Activated B cell treated with CpG ODN at 0.5 μM for 24 hours (primary cell): ENCODE data around the gene MBNL1. TPM values are rescaled to one million over a fixed set of nuclear protein-coding genes. Genes with fewer than 3 reads are reported as not detected.
A peak's percentile ranks its signal among the peaks of the same experiment; 100 is the strongest.

Source experiments
- ATAC-seq: fragments of 200-7000 bp; cut with Tn5 transposase; one replicate; pipeline ENCODE4 v1.10.0; 2021; ENCODE audit warnings: low read depth, mild to moderate bottlenecking, moderate library complexity
- CTCF ChIA-PET: fragments of 350-600 bp; sonication (Branson Sonifier 250); formaldehyde crosslinking; loops from one replicate; lab custom pipeline; 2021; ENCODE audit warnings: antibody characterized with exemption; lab: Charles Lee
- POLR2A ChIA-PET: fragments of 350-600 bp; sonication (Branson Sonifier 250); formaldehyde crosslinking; loops from one replicate; lab custom pipeline; 2021; ENCODE audit warnings: antibody characterized with exemption; lab: Charles Lee
- DNase-seq: peaks from one replicate; pipeline ENCODE4 v3.0.0; 2022
- H3K27ac Mint-ChIP-seq: one replicate; pipeline ENCODE4 v1.8.0; 2020; ENCODE audit warnings: mixed read lengths
- H3K27me3 Mint-ChIP-seq: one replicate; pipeline ENCODE4 v1.8.0; 2021; ENCODE audit warnings: mixed read lengths
- H3K36me3 Mint-ChIP-seq: one replicate; pipeline ENCODE4 v1.8.0; 2021; ENCODE audit warnings: low read depth, mixed read lengths
- H3K4me1 Mint-ChIP-seq: one replicate; pipeline ENCODE4 v1.8.0; 2021; ENCODE audit warnings: mixed read lengths
- H3K4me3 Mint-ChIP-seq: one replicate; pipeline ENCODE4 v1.8.0; 2020; ENCODE audit warnings: mild to moderate bottlenecking, mixed read lengths
- H3K9me3 Mint-ChIP-seq: one replicate; pipeline ENCODE4 v1.8.0; 2020; ENCODE audit warnings: mixed read lengths
- CTCF ChIP-seq: fragments of 200-600 bp; IDR thresholded peaks from one replicate; pipeline ENCODE4 v1.8.0; 2022; ENCODE audit warnings: antibody characterized with exemption, mild to moderate bottlenecking
- intact Hi-C: fragments of 100-400 bp; cut with micrococcal nuclease; formaldehyde crosslinking; loops from one replicate; pipeline ENCODE4 v1.15.1; 2024
- total RNA-seq: library from RNA; stranded (reverse); gene quantifications from 2 replicates; pipeline ENCODE4 v1.2.3, GENCODE V29; 2022

Gene MBNL1
- total RNA-seq, 1 donor from 2014 or later = 561 TPM

GRCh38 chr3:152384412-152384811 lies 115.7 kb downstream of the MBNL1 start:
- peak overlapping the region; percentile 24 for H3K27ac Mint-ChIP-seq
- no peaks in the 10 kb centered on the region for H3K27me3 Mint-ChIP-seq
- ChIA-PET CTCF (no interaction called here), POLR2A (no interaction called here)
- H3K9me3 Mint-ChIP-seq = no peaks in the 10 kb centered on the region
- H3K4me3 Mint-ChIP-seq = no peak overlapping the region
- ATAC-seq = no peak
- peaks cover 81% of the 10 kb centered on the region for H3K4me1 Mint-ChIP-seq
- intact Hi-C loops = loop anchor here (1.0 to 2.0 kb wide), 2 partner anchors 8 to 14 kb away; no protein-coding TSS in a partner anchor
- no peak for TF ChIP-seq CTCF
- no peak for DNase-seq
- peaks cover 32% of the 10 kb centered on the region for H3K36me3 Mint-ChIP-seq

GRCh38 chr3:152385761-152386160 lies 117.0 kb downstream of the MBNL1 start:
- Mint-ChIP-seq H3K27me3 (no peaks in the 10 kb centered on the region), H3K36me3 (peaks cover 32% of the 10 kb centered on the region), H3K4me3 (no peak overlapping the region), H3K4me1 (peaks cover 72% of the 10 kb centered on the region), H3K27ac (peak overlapping the region; percentile 24), H3K9me3 (no peaks in the 10 kb centered on the region)
- TF ChIP-seq CTCF = no peak
- intact Hi-C loops = loop anchor here (2.0 kb wide), 1 partner anchor 13 kb away; no protein-coding TSS in a partner anchor
- no peak for DNase-seq
- POLR2A ChIA-PET = no interaction called here
- ATAC-seq = no peak
- CTCF ChIA-PET = no interaction called here

GRCh38 chr3:152386208-152386607 lies 117.5 kb downstream of the MBNL1 start:
- POLR2A ChIA-PET = no interaction called here
- ATAC-seq (no peak), DNase-seq (no peak)
- intact Hi-C loops = no loop called here
- no peak for TF ChIP-seq CTCF
- peaks cover 73% of the 10 kb centered on the region for H3K4me1 Mint-ChIP-seq
- H3K27me3 Mint-ChIP-seq = no peaks in the 10 kb centered on the region
- CTCF ChIA-PET = no interaction called here
- H3K36me3 Mint-ChIP-seq = peaks cover 36% of the 10 kb centered on the region
- no peaks in the 10 kb centered on the region for H3K9me3 Mint-ChIP-seq
- peak overlapping the region; percentile 24 for H3K27ac Mint-ChIP-seq
- no peak overlapping the region for H3K4me3 Mint-ChIP-seq

- no peak for TF ChIP-seq CTCF
- intact Hi-C loops = loop anchor here (1.0 kb wide), 1 partner anchor 8 kb away; no protein-coding TSS in a partner anchor
- Mint-ChIP-seq H3K36me3 (peaks cover 45% of the 10 kb centered on the region), H3K9me3 (no peaks in the 10 kb centered on the region), H3K27ac (peak overlapping the region; percentile 4), H3K4me1 (peaks cover 70% of the 10 kb centered on the region), H3K27me3 (no peaks in the 10 kb centered on the region), H3K4me3 (no peak overlapping the region)
- no peak for ATAC-seq
- no peak for DNase-seq
- CTCF ChIA-PET = interaction anchor here (0.6 kb wide), 1 partner anchor 83 kb away, joined by 3 read pairs; no protein-coding TSS in a partner anchor
- POLR2A ChIA-PET = no interaction called here
Observed at GRCh38 chr3:152388631-152389030, 119.9 kb downstream of the MBNL1 start.

GRCh38 chr3:152389316-152389934 lies 120.7 kb downstream of the MBNL1 start:
- H3K4me3 Mint-ChIP-seq = no peak overlapping the region
- DNase-seq (no peak), ATAC-seq (no peak)
- peaks cover 64% of the 10 kb centered on the region for H3K4me1 Mint-ChIP-seq
- no peaks in the 10 kb centered on the region for H3K9me3 Mint-ChIP-seq
- H3K36me3 Mint-ChIP-seq = peaks cover 49% of the 10 kb centered on the region
- no peak overlapping the region for H3K27ac Mint-ChIP-seq
- ChIA-PET CTCF (interaction anchor here (0.6 kb wide), 1 partner anchor 185 kb away, joined by 4 read pairs; no protein-coding TSS in a partner anchor), POLR2A (interaction anchor here (0.6 to 1.1 kb wide), 3 partner anchors 130 to 773 kb away, joined by 4 to 16 read pairs (median 9); partner anchors contain the start of gene RAP2B)
- no peaks in the 10 kb centered on the region for H3K27me3 Mint-ChIP-seq
- TF ChIP-seq CTCF = no peak
- intact Hi-C loops = no loop called here
